Endothelial cell of umbilical vein (primary cell): ENCODE data around the gene SP1. TPM values are rescaled to one million over a fixed set of nuclear protein-coding genes. Genes with fewer than 3 reads are reported as not detected.

Experiments used
- BruUV-seq: library from RNA; stranded (reverse); fragments of 400-500 nt; replicated peaks from 2 replicates; lab custom pipeline; 2021; lab: Mats Ljungman, UMichigan
- CTCF ChIA-PET: fragments of 300-600, 350-600 bp; sonication (Branson Sonifier 250); formaldehyde crosslinking; loops from one replicate; lab custom pipeline; 2021; ENCODE audit warnings: antibody characterized with exemption, inconsistent platforms; lab: Charles Lee
- POLR2A ChIA-PET: fragments of 300-600, 350-600 bp; sonication (Branson Sonifier 250); formaldehyde crosslinking; loops from one replicate; lab custom pipeline; 2021; ENCODE audit warnings: antibody characterized with exemption, inconsistent platforms; lab: Charles Lee
- DNase-seq: peaks from one replicate; pipeline ENCODE4 v3.0.0-alpha.2; 2011; ENCODE audit warnings: low read depth, low spot score
- FAIRE-seq: peaks from 2 replicates; lab custom pipeline; 2011; peaks lifted over from hg19 to GRCh38; lab: Jason Lieb, UNC
- H2AFZ ChIP-seq: 2 replicates; pipeline ENCODE4 v1.6.0; 2012; ENCODE audit warnings: low read depth, low read length, control low read depth, inconsistent platforms
- H3K27ac ChIP-seq: 2 replicates; pipeline ENCODE4 v1.5.1; 2011; ENCODE audit warnings: low read depth, mild to moderate bottlenecking, control low read depth, low read length, moderate library complexity; ENCODE audit not compliant: insufficient read depth
- H3K27me3 ChIP-seq, 2 experiments: 2 replicates each; pipeline versions ENCODE4 v1.6.0 to v1.6.1; 2011; ENCODE audit warnings: low read length in 2 of 2, mixed read lengths in 1 of 2; ENCODE audit not compliant: control insufficient read depth in 2 of 2, insufficient read depth in 2 of 2
- H3K36me3 ChIP-seq, 2 experiments: 2 replicates in 1 of 2; 3 replicates in 1 of 2; pipeline ENCODE4 v1.5.1; 2011; ENCODE audit warnings: low read length in 2 of 2, mild to moderate bottlenecking in 1 of 2, moderate library complexity in 1 of 2; ENCODE audit not compliant: control insufficient read depth in 2 of 2, insufficient read depth in 2 of 2; ENCODE audit errors: extremely low read depth in 1 of 2
- H3K4me1 ChIP-seq: 3 replicates; pipeline ENCODE4 v1.5.1; 2011; ENCODE audit warnings: mild to moderate bottlenecking, low read length; ENCODE audit not compliant: control insufficient read depth, insufficient read depth; ENCODE audit errors: extremely low read depth
- H3K4me2 ChIP-seq: 2 replicates; pipeline ENCODE4 v1.6.1; 2011; ENCODE audit warnings: low read length, control low read depth, mixed read lengths; ENCODE audit not compliant: insufficient read depth
- H3K4me3 ChIP-seq, 3 experiments: fragments of 200-600 bp in 1 of 3; sonication (generic), shearing (Covaris generic) in 1 of 3; replicated peaks in 1 of 3; 2 replicates each; pipeline ENCODE4 v1.5.1; 2011 to 2016; ENCODE audit warnings: control low read depth in 3 of 3, low read length in 3 of 3, mild to moderate bottlenecking in 2 of 3, inconsistent platforms in 1 of 3, low read depth in 1 of 3, moderate library complexity in 1 of 3; ENCODE audit not compliant: insufficient read depth in 1 of 3
- H3K79me2 ChIP-seq: 2 replicates; pipeline ENCODE4 v1.6.0; 2012; ENCODE audit warnings: low read length, inconsistent platforms; ENCODE audit not compliant: control insufficient read depth, insufficient read depth
- H3K9ac ChIP-seq: replicated peaks from 2 replicates; pipeline ENCODE3; 2011; ENCODE audit warnings: low read length, control low read depth; ENCODE audit not compliant: insufficient read depth; ENCODE audit errors: extremely low read depth
- H3K9me1 ChIP-seq: replicated peaks from 3 replicates; pipeline ENCODE4 v1.6.0; 2011; ENCODE audit warnings: mild to moderate bottlenecking, low read length; ENCODE audit not compliant: control insufficient read depth, insufficient read depth; ENCODE audit errors: extremely low read depth
- H3K9me3 ChIP-seq: replicated peaks from 2 replicates; pipeline ENCODE4 v1.5.1; 2012; ENCODE audit warnings: low read length, inconsistent platforms; ENCODE audit not compliant: control insufficient read depth, insufficient read depth
- H4K20me1 ChIP-seq: replicated peaks from 2 replicates; pipeline ENCODE3; 2011; ENCODE audit warnings: mild to moderate bottlenecking, low read length; ENCODE audit not compliant: control insufficient read depth, insufficient read depth; ENCODE audit errors: extremely low read depth
- FOS ChIP-seq: IDR thresholded peaks from 2 replicates; pipeline ENCODE4 v1.6.1; 2011; ENCODE audit warnings: mild to moderate bottlenecking, low read length, moderate library complexity, borderline replicate concordance; ENCODE audit not compliant: insufficient read depth
- GATA2 ChIP-seq: IDR thresholded peaks from 2 replicates; pipeline ENCODE4 v1.7.0; 2011; ENCODE audit warnings: low read depth, mild to moderate bottlenecking, moderate library complexity, mixed read lengths, low read length; ENCODE audit not compliant: insufficient read length, insufficient read depth
- POLR2A ChIP-seq: IDR thresholded peaks from 2 replicates; pipeline ENCODE4 v1.6.1; 2012; ENCODE audit warnings: low read depth, mild to moderate bottlenecking, control low read depth, low read length
- dilution Hi-C: fragments of 300-500 bp; cut with MboI; formaldehyde crosslinking; loops from one replicate; pipeline ENCODE4 v1.15.0; 2019; ENCODE audit warnings: low sequenced_read_pairs; ENCODE audit not compliant: extremely low pct_ligation_motif_present
- intact Hi-C: fragments of 100-400 bp; cut with micrococcal nuclease; formaldehyde crosslinking; loops from one replicate; pipeline ENCODE4 v1.10.0; 2022
- polyA plus RNA-seq, 4 experiments: library from polyadenylated mRNA; depleted of rRNA in 3 of 4; stranded (reverse) in 3 of 4; unstranded in 1 of 4; fragments of >200 nt; gene quantifications; 2 replicates each; pipeline versions ENCODE4 v1.2.1 to v1.2.3, GENCODE V29; 2011 to 2012; ENCODE audit warnings: missing spikeins in 1 of 4
- total RNA-seq: library from RNA; stranded (reverse); gene quantifications from 2 replicates; pipeline ENCODE4 v1.2.3, GENCODE V29; 2021

The SP1 gene
- total and polyA plus RNA-seq, 2 donors (not counting 3 experiments of a cell fraction or from before 2014, with no cell fraction given), result 34.8 to 56.3 TPM

DNA sequence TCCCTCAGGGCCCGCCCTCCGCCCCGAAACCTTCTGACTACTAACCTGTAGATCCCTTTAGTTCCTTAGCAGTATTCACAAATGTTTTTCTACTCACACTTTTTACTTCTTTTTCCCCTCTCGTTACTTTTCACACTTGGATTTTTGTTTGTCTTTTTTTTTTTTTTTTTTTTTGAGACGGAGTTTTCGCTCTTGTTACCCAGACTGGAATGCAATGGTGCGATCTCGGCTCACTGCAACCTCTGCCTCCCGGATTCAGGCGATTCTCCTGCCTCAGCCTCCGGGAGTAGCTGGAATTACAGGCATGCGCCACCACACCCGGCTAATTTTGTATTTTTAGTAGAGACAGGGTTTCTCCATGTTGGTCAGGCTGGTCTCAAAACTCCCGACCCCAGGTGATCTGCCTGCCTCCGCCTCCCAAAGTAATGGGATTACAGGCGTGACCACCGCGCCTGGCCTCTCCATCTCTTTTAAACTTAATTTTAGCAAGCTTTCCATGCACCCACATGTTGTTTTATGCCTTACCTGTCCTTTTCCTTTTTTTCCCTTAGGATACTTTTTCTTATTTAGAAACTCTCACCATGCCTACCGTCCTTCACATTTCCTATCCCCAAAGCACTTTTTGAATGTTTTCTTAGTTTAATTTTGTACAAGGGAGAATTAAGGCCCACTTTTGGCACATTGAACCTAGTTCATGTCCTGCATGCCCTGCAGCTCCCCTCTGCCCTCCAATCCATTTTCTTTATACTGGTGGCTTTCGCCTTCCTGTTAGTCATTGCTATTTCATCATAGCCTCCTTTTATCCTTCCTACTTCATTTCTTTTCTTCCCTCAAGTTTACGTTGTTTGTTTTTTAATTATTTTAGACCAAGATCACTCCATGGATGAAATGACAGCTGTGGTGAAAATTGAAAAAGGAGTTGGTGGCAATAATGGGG lies 1.1 kb downstream of the SP1 start:
- Histone ChIP-seq H3K27ac (peak overlapping the region; percentile 76), H3K9me3 (no peaks in the 10 kb centered on the region), H3K9me1 (no peaks in the 10 kb centered on the region), H3K4me2 (peak overlapping the region; percentile 92), H3K9ac (peak overlapping the region; percentile 81), H3K4me1 (peaks cover 30% of the 10 kb centered on the region), H3K36me3 (peaks cover 6 to 12% of the 10 kb centered on the region in 2 experiments), H4K20me1 (no peaks in the 10 kb centered on the region), H3K27me3 (no peaks in the 10 kb centered on the region), H3K4me3 (peak overlapping the region; percentile 48 to 81 (median 55)), H2AFZ (no peak overlapping the region), H3K79me2 (peaks cover 32% of the 10 kb centered on the region)
- peak; percentile 42 for TF ChIP-seq FOS
- no peak for TF ChIP-seq GATA2
- TF ChIP-seq POLR2A, result peak; percentile 57
- dilution Hi-C loops, result no loop called here
- POLR2A ChIA-PET, result interaction anchor here (0.5 to 0.6 kb wide), 2 partner anchors 41 to 70 kb away, joined by 3 to 6 read pairs; no protein-coding TSS in a partner anchor
- CTCF ChIA-PET, result interaction anchor here (1.0 to 4.4 kb wide), 13 partner anchors 19 to 60 kb away, joined by 3 to 87 read pairs (median 7); partner anchors contain the start of gene AAAS
- intact Hi-C loops, result loop anchor here (1.0 kb wide), 3 partner anchors 29 to 60 kb away; partner anchors contain the start of gene PRR13
- FAIRE-seq, result no peak
- BruUV-seq, result TSS peak; percentile 25
- peak; percentile 41 for DNase-seq
